Measurements from ENCODE around the gene GAB1. TPM values are rescaled to one million over a fixed set of nuclear protein-coding genes. Genes with fewer than 3 reads are reported as not detected.

Gene GAB1
- total and polyA plus RNA-seq, 2 donors, result 3.9 to 6.9 TPM

GRCh38 chr4:143399113-143399949, 62.7 kb downstream of the GAB1 start:
- Histone ChIP-seq H3K4me3 (ENCODE audit: low read length in 2 of 2) (no peak overlapping the region), H3K27me3 (ENCODE audit: control insufficient read depth in 2 of 2, insufficient read depth in 1 of 2, low read length in 1 of 2) (no peaks in the 10 kb centered on the region), H3K27ac (ENCODE audit: low read depth in 1 of 2, low read length in 1 of 2) (no peak overlapping the region), H3K36me3 (ENCODE audit: control insufficient read depth in 2 of 2, insufficient read depth in 2 of 2, low read length in 1 of 2) (no peaks in the 10 kb centered on the region), H3K9me3 (ENCODE audit: control insufficient read depth in 2 of 2, insufficient read depth in 1 of 2, low read length in 1 of 2) (no peaks in the 10 kb centered on the region), H3K4me1 (ENCODE audit: control insufficient read depth in 2 of 2, insufficient read depth in 2 of 2, low read length in 2 of 2) (peaks cover 0 to under 1% of the 10 kb centered on the region in 2 donors)
- peak in 5 of 9 donors; percentile 20 to 70 (median 29) for DNase-seq (ENCODE audit: low read depth in 6 of 9, low spot score in 9 of 9)
- WGBS, result 79% methylated on average over 5 of the region's 5 CpGs

- H3K27me3 ChIP-seq (ENCODE audit: control insufficient read depth in 2 of 2, insufficient read depth in 1 of 2, low read length in 1 of 2), result no peaks in the 10 kb centered on the region
- WGBS, result 98% methylated on average over 2 of the region's 2 CpGs
- peaks cover 0 to 3% of the 10 kb centered on the region in 2 donors for H3K4me1 ChIP-seq (ENCODE audit: control insufficient read depth in 2 of 2, insufficient read depth in 2 of 2, low read length in 2 of 2)
- H3K4me3 ChIP-seq (ENCODE audit: low read length in 2 of 2), result no peak overlapping the region
- no peaks in the 10 kb centered on the region for H3K36me3 ChIP-seq (ENCODE audit: control insufficient read depth in 2 of 2, insufficient read depth in 2 of 2, low read length in 1 of 2)
- H3K27ac ChIP-seq (ENCODE audit: low read depth in 1 of 2, low read length in 1 of 2), result no peak overlapping the region
- no peaks in the 10 kb centered on the region for H3K9me3 ChIP-seq (ENCODE audit: control insufficient read depth in 2 of 2, insufficient read depth in 1 of 2, low read length in 1 of 2)
- no peak for DNase-seq (ENCODE audit: low read depth in 6 of 9, low spot score in 9 of 9)
These were observed 63.4 kb downstream of the GAB1 start for GRCh38 chr4:143400082-143400481.

GRCh38 chr4:143402776-143403552, 66.3 kb downstream of the GAB1 start:
- 35% methylated on average over 4 of the region's 4 CpGs for WGBS
- no peak for DNase-seq (ENCODE audit: low read depth in 6 of 9, low spot score in 9 of 9)
- Histone ChIP-seq H3K27ac (ENCODE audit: low read depth in 1 of 2, low read length in 1 of 2) (no peak overlapping the region), H3K4me3 (ENCODE audit: low read length in 2 of 2) (no peak overlapping the region), H3K9me3 (ENCODE audit: control insufficient read depth in 2 of 2, insufficient read depth in 1 of 2, low read length in 1 of 2) (no peaks in the 10 kb centered on the region), H3K27me3 (ENCODE audit: control insufficient read depth in 2 of 2, insufficient read depth in 1 of 2, low read length in 1 of 2) (no peaks in the 10 kb centered on the region), H3K36me3 (ENCODE audit: control insufficient read depth in 2 of 2, insufficient read depth in 2 of 2, low read length in 1 of 2) (no peaks in the 10 kb centered on the region), H3K4me1 (ENCODE audit: control insufficient read depth in 2 of 2, insufficient read depth in 2 of 2, low read length in 2 of 2) (peaks cover 0 to 3% of the 10 kb centered on the region in 2 donors)

- Histone ChIP-seq H3K36me3 (ENCODE audit: control insufficient read depth in 2 of 2, insufficient read depth in 2 of 2, low read length in 1 of 2) (no peaks in the 10 kb centered on the region), H3K27me3 (ENCODE audit: control insufficient read depth in 2 of 2, insufficient read depth in 1 of 2, low read length in 1 of 2) (no peaks in the 10 kb centered on the region), H3K4me3 (ENCODE audit: low read length in 2 of 2) (no peak overlapping the region), H3K27ac (ENCODE audit: low read depth in 1 of 2, low read length in 1 of 2) (no peak overlapping the region), H3K9me3 (ENCODE audit: control insufficient read depth in 2 of 2, insufficient read depth in 1 of 2, low read length in 1 of 2) (no peaks in the 10 kb centered on the region), H3K4me1 (ENCODE audit: control insufficient read depth in 2 of 2, insufficient read depth in 2 of 2, low read length in 2 of 2) (peaks cover 0 to 3% of the 10 kb centered on the region in 2 donors)
- no peak for DNase-seq (ENCODE audit: low read depth in 6 of 9, low spot score in 9 of 9)
- 24% methylated on average over 4 of the region's 4 CpGs for WGBS
These were observed 66.8 kb downstream of the GAB1 start for GRCh38 chr4:143403553-143403820.

GRCh38 chr4:143404555-143404954, 67.9 kb downstream of the GAB1 start:
- H3K27ac ChIP-seq (ENCODE audit: low read depth in 1 of 2, low read length in 1 of 2), result no peak overlapping the region
- H3K4me3 ChIP-seq (ENCODE audit: low read length in 2 of 2), result no peak overlapping the region
- H3K4me1 ChIP-seq (ENCODE audit: control insufficient read depth in 2 of 2, insufficient read depth in 2 of 2, low read length in 2 of 2), result peaks cover 0 to 3% of the 10 kb centered on the region in 2 donors

GRCh38 chr4:143405075-143405730, 68.5 kb downstream of the GAB1 start:
- H3K27me3 ChIP-seq (ENCODE audit: control insufficient read depth in 2 of 2, insufficient read depth in 1 of 2, low read length in 1 of 2), result no peaks in the 10 kb centered on the region
- no peaks in the 10 kb centered on the region for H3K9me3 ChIP-seq (ENCODE audit: control insufficient read depth in 2 of 2, insufficient read depth in 1 of 2, low read length in 1 of 2)
- WGBS, result 38% methylated on average over 3 of the region's 3 CpGs
- H3K4me3 ChIP-seq (ENCODE audit: low read length in 2 of 2), result no peak overlapping the region
- H3K4me1 ChIP-seq (ENCODE audit: control insufficient read depth in 2 of 2, insufficient read depth in 2 of 2, low read length in 2 of 2), result peaks cover 0 to 3% of the 10 kb centered on the region in 2 donors
- peak overlapping the region in 1 of 2 donors; percentile 5 for H3K27ac ChIP-seq (ENCODE audit: low read depth in 1 of 2, low read length in 1 of 2)
- H3K36me3 ChIP-seq (ENCODE audit: control insufficient read depth in 2 of 2, insufficient read depth in 2 of 2, low read length in 1 of 2), result no peaks in the 10 kb centered on the region
- peak in 1 of 9 donors; percentile 31 for DNase-seq (ENCODE audit: low read depth in 6 of 9, low spot score in 9 of 9)

More at GRCh38 chr4:143404555-143404954, 67.9 kb downstream of the GAB1 start:
- no peaks in the 10 kb centered on the region for H3K9me3 ChIP-seq (ENCODE audit: control insufficient read depth in 2 of 2, insufficient read depth in 1 of 2, low read length in 1 of 2)
- no peaks in the 10 kb centered on the region for H3K27me3 ChIP-seq (ENCODE audit: control insufficient read depth in 2 of 2, insufficient read depth in 1 of 2, low read length in 1 of 2)
- no peaks in the 10 kb centered on the region for H3K36me3 ChIP-seq (ENCODE audit: control insufficient read depth in 2 of 2, insufficient read depth in 2 of 2, low read length in 1 of 2)
- DNase-seq (ENCODE audit: low read depth in 6 of 9, low spot score in 9 of 9), result no peak
- WGBS, result 93% methylated on average over 3 of the region's 3 CpGs

- Histone ChIP-seq H3K4me1 (ENCODE audit: control insufficient read depth in 2 of 2, insufficient read depth in 2 of 2, low read length in 2 of 2) (peaks cover 0 to 3% of the 10 kb centered on the region in 2 donors), H3K27ac (ENCODE audit: low read depth in 1 of 2, low read length in 1 of 2) (no peak overlapping the region)
- WGBS, result 89% methylated on average over 3 of the region's 3 CpGs
These were observed 69.8 kb downstream of the GAB1 start for GRCh38 chr4:143406523-143406922.

GRCh38 chr4:143407474-143407873, 70.8 kb downstream of the GAB1 start:
- Histone ChIP-seq H3K27ac (ENCODE audit: low read depth in 1 of 2, low read length in 1 of 2) (no peak overlapping the region), H3K4me1 (ENCODE audit: control insufficient read depth in 2 of 2, insufficient read depth in 2 of 2, low read length in 2 of 2) (peaks cover 0 to 3% of the 10 kb centered on the region in 2 donors), H3K36me3 (ENCODE audit: control insufficient read depth in 2 of 2, insufficient read depth in 2 of 2, low read length in 1 of 2) (no peaks in the 10 kb centered on the region), H3K27me3 (ENCODE audit: control insufficient read depth in 2 of 2, insufficient read depth in 1 of 2, low read length in 1 of 2) (no peaks in the 10 kb centered on the region), H3K9me3 (ENCODE audit: control insufficient read depth in 2 of 2, insufficient read depth in 1 of 2, low read length in 1 of 2) (no peaks in the 10 kb centered on the region), H3K4me3 (ENCODE audit: low read length in 2 of 2) (no peak overlapping the region)
- no peak for DNase-seq (ENCODE audit: low read depth in 6 of 9, low spot score in 9 of 9)
- 64% methylated on average over 3 of the region's 3 CpGs for WGBS

More at GRCh38 chr4:143406523-143406922, 69.8 kb downstream of the GAB1 start:
- no peaks in the 10 kb centered on the region for H3K9me3 ChIP-seq (ENCODE audit: control insufficient read depth in 2 of 2, insufficient read depth in 1 of 2, low read length in 1 of 2)
- no peak for DNase-seq (ENCODE audit: low read depth in 6 of 9, low spot score in 9 of 9)
- H3K27me3 ChIP-seq (ENCODE audit: control insufficient read depth in 2 of 2, insufficient read depth in 1 of 2, low read length in 1 of 2), result no peaks in the 10 kb centered on the region
- H3K4me3 ChIP-seq (ENCODE audit: low read length in 2 of 2), result no peak overlapping the region
- H3K36me3 ChIP-seq (ENCODE audit: control insufficient read depth in 2 of 2, insufficient read depth in 2 of 2, low read length in 1 of 2), result no peaks in the 10 kb centered on the region

- WGBS, result 96% methylated on average over 2 of the region's 2 CpGs
- peaks cover 0 to 3% of the 10 kb centered on the region in 2 donors for H3K4me1 ChIP-seq (ENCODE audit: control insufficient read depth in 2 of 2, insufficient read depth in 2 of 2, low read length in 2 of 2)
- H3K36me3 ChIP-seq (ENCODE audit: control insufficient read depth in 2 of 2, insufficient read depth in 2 of 2, low read length in 1 of 2), result no peaks in the 10 kb centered on the region
- no peak overlapping the region for H3K27ac ChIP-seq (ENCODE audit: low read depth in 1 of 2, low read length in 1 of 2)
- H3K9me3 ChIP-seq (ENCODE audit: control insufficient read depth in 2 of 2, insufficient read depth in 1 of 2, low read length in 1 of 2), result no peaks in the 10 kb centered on the region
- H3K4me3 ChIP-seq (ENCODE audit: low read length in 2 of 2), result no peak overlapping the region
- no peak for DNase-seq (ENCODE audit: low read depth in 6 of 9, low spot score in 9 of 9)
- H3K27me3 ChIP-seq (ENCODE audit: control insufficient read depth in 2 of 2, insufficient read depth in 1 of 2, low read length in 1 of 2), result no peaks in the 10 kb centered on the region
These were observed 71.2 kb downstream of the GAB1 start for GRCh38 chr4:143407888-143408287.

All from thymus (tissue), 11 donors.